GM12865 (cell line): ENCODE data around the gene MAN2A2.
"Not testable (repeated sequence)": the region's sequence is repeated elsewhere in the genome, so short reads cannot be mapped to it uniquely, and the experiment has no call there.

Experiments
- DNase-seq: peaks from one replicate; pipeline ENCODE4 v3.0.0; 2010; ENCODE audit warnings: low read depth
- H3K4me3 ChIP-seq: 2 replicates; pipeline ENCODE4 v1.5.1; 2011; ENCODE audit warnings: mild to moderate bottlenecking, low read depth, low read length, control low read depth
- CTCF ChIP-seq: IDR thresholded peaks from 2 replicates; pipeline ENCODE4 v1.5.1; 2011; ENCODE audit warnings: low read length, control low read depth, low read depth, inconsistent platforms; ENCODE audit not compliant: insufficient read depth; ENCODE audit errors: missing control alignments

MAN2A2 gene

DNA sequence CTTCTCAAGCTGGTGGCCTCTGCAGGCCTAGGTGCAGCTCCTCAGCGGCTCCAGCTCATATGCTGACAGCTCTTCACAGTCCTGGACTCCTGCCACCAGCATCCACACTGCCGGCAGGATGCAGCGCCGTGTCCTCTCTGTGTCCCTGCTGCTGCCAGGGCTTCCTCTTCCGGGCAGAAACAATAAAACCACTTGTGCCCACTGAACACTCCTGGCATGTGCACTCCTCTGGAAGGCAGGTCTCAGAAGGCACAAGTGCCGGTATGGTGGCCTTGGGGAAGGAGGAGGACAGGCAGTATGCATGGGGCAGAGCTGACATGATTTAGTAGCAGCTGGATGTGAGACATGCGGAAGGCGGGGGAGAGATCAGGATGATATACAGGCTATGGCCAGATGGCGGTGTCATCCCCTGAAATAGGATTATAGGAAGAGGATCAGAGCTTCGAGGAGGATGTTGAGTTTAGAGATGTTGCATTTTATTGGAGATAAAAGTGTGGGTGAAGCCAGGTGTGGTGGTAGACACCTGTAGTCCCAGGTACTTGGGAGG, 7.5 kb upstream of the MAN2A2 start:
- TF ChIP-seq CTCF: no peak
- DNase-seq: no peak
- no peak overlapping the region for H3K4me3 ChIP-seq

DNA sequence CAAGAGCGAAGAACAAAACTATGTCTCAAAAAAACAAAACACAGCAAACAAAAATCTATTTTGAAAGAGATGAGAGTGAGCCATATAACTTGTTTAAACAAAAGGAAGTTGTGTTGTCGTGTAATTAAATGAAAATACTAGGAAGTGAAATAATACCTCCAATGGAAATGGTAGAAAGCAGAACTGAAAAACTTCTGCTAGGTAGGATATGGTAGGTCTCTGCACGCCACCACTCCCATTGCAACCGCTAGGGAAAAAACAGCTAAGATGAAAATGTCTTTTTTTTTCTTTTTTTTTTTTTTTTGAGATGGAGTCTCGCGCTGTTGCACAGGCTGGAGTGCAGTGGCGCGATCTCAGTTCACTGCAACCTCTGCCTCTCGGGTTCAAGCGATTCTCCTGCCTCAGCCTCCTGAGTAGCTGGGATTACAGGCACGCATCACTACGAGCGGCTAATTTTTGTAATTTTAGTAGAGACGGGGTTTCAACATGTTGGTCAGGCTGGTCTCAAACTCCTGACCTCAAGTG, 5.9 kb upstream of the MAN2A2 start:
- peak; percentile 84 for DNase-seq
- H3K4me3 ChIP-seq: not testable (repeated sequence)
- TF ChIP-seq CTCF: peak; percentile 4

DNA sequence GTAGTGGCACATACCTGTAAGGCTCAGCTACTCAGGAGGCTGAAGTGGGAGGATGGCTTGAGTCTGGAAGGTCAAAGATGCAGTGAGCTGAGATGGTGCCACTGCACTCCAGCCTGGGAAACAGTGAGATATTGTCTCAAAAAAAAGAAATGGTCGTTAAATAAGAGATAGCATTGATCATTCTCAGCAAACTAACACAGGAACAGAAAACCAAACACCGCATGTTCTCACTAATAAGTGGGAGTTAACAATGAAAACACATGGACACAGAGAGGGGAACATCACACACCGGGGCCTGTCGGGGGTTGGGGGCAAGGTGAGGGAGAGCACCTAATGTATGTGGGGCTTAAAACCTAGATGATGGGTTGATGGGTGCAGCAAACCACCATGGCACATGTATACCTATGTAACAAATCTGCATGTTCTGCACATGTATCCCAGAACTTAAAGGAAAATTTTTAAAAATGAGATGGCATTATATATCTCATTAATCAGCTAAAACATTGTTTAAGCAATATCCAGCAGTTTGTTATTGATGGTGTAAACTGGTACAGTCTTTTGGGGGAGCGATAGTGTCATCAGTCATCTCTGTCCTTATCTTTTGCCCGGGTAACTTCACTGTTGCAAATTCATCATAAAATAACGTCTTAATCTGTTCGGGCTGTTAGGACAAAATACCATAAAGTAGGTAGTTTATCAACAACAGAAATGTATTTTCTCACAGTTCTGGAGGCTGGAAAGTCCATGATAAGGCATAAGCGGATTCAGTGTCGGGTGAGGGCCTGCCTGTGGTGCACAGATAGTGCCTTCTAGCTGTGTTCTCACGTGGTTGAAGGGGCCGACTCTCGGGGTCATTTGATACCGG, 1.7 kb upstream of the MAN2A2 start:
- peak overlapping the region; percentile 69 for H3K4me3 ChIP-seq
- no peak for TF ChIP-seq CTCF
- DNase-seq: no peak

GRCh38 chr15:90902040-90902839, 862 bp upstream of the MAN2A2 start:
- H3K4me3 ChIP-seq: peak overlapping the region; percentile 69
- peak; percentile 84 for TF ChIP-seq CTCF
- DNase-seq: peak; percentile 91

DNA sequence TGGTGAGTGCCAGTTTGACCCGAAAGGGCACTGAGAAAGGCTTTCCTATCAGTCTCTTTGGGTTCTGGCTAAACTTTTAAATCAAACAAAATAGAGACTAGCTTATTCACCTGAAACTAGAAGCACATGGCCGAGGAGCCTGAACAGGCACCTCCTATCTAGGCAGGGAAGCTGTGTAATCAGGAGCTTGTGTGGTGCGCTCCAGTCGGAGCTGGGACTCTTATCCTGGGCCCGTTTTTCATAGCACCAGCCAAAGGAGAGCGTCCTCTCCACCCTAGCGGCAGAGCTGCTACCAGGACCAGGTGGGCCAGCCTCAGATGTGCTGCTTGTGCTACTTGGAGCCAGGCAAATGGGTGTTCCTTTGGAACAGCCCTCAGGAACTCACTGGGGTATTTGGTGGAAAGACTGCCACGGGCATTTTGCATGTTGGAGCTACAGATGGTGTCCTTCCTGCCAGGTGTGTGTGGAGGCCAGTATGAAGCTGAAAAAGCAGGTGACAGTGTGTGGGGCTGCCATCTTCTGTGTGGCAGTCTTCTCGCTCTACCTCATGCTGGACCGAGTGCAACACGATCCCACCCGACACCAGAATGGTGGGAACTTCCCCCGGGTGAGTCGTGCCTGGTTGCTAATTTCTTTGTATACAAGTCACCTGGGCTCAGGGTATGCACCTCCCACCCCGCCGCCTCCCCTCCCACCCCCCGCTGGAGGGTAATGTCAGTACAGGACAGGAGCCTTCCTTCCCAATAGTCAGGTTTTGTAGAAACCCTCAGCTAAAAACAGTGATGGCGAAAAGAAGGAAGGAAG, 833 bp downstream of the MAN2A2 start:
- peak; percentile 46 for DNase-seq
- H3K4me3 ChIP-seq: peak overlapping the region; percentile 73
- peak; percentile 12 for TF ChIP-seq CTCF

GRCh38 chr15:90904746-90905145, 1.6 kb downstream of the MAN2A2 start:
- no peak for DNase-seq
- TF ChIP-seq CTCF: no peak
- no peak overlapping the region for H3K4me3 ChIP-seq
